ENCODE measurements around the gene EN2. TPM values are rescaled to one million over a fixed set of nuclear protein-coding genes. Genes with fewer than 3 reads are reported as not detected.

Gene EN2
- total and polyA plus RNA-seq, 2 donors (not counting 1 experiment from before 2014, with no cell fraction given): not detected

- H2AFZ ChIP-seq (ENCODE audit: insufficient read depth, low read depth, low read length, poor library complexity, severe bottlenecking): peak overlapping the region; percentile 87
- peak; percentile 15 for ATAC-seq (ENCODE audit: low read depth)
- H3K79me2 ChIP-seq (ENCODE audit: control insufficient read depth, insufficient read depth, low read length): no peaks in the 10 kb centered on the region
- ChIA-PET CTCF (interaction anchor here (0.7 kb wide), 1 partner anchor 29 kb away, joined by 4 read pairs; no protein-coding TSS in a partner anchor), POLR2A (interaction anchor here (0.6 kb wide), 1 partner anchor 285 kb away, joined by 3 read pairs; no protein-coding TSS in a partner anchor)
- H3K27ac ChIP-seq (ENCODE audit: low read length in 2 of 2): peak overlapping the region in 1 of 2 donors; percentile 76
- H3K4me1 ChIP-seq (ENCODE audit: control insufficient read depth in 2 of 2, insufficient read depth in 2 of 2, low read length in 2 of 2): peaks cover 26 to 32% of the 10 kb centered on the region in 2 donors
- no peaks in the 10 kb centered on the region for H4K20me1 ChIP-seq (ENCODE audit: control insufficient read depth, insufficient read depth, low read length, poor library complexity, severe bottlenecking)
- H3K27me3 ChIP-seq (replicated peaks in 1 of 4; ENCODE audit: control extremely low read depth in 1 of 4, control insufficient read depth in 3 of 4, insufficient read depth in 4 of 4, low read length in 3 of 4): peaks cover 0 to 12% (median 0%) of the 10 kb centered on the region in 4 experiments
- Mint-ChIP-seq H3K27me3 (peaks cover 13% of the 10 kb centered on the region), H3K9me3 (ENCODE audit: insufficient read depth) (no peaks in the 10 kb centered on the region), H3K4me3 (peak overlapping the region; percentile 94), H3K27ac (peak overlapping the region; percentile 56), H3K4me1 (peaks cover 26% of the 10 kb centered on the region)
- peak overlapping the region; percentile 80 for H3K9ac ChIP-seq (ENCODE audit: low read length)
- 50% methylated on average over 27 of the region's 32 CpGs for WGBS (ENCODE audit: insufficient coverage)
- peaks cover 0 to 19% (median 0%) of the 10 kb centered on the region in 3 donors for H3K9me3 ChIP-seq (ENCODE audit: control extremely low read depth in 1 of 3, control insufficient read depth in 2 of 3, insufficient read depth in 1 of 3, low read length in 2 of 3)
- intact Hi-C loops (cut with micrococcal nuclease): no loop called here
- TF ChIP-seq EZH2 (IDR thresholded peaks at IDR 0.05; ENCODE audit: borderline replicate concordance, insufficient read depth, low read depth, low read length, poor library complexity, severe bottlenecking) (no peak), CTCF (IDR thresholded peaks at IDR 0.05) (no peak)
- H3K4me3 ChIP-seq (ENCODE audit: control extremely low read depth in 1 of 5, extremely low read depth in 1 of 5, insufficient read depth in 1 of 5, low read depth in 2 of 5, low read length in 4 of 5): peak overlapping the region; percentile 25 to 76 (median 57)
- H3K4me2 ChIP-seq (replicated peaks; ENCODE audit: low read depth, low read length, poor library complexity, severe bottlenecking): peak overlapping the region; percentile 95
- DNase-seq: no peak
- H3K36me3 ChIP-seq (replicated peaks in 1 of 2; ENCODE audit: control extremely low read depth in 1 of 2, control insufficient read depth in 1 of 2, extremely low read depth in 1 of 2, insufficient read depth in 2 of 2, low read length in 1 of 2): no peaks in the 10 kb centered on the region
Measured at GRCh38 chr7:155489862-155490696, 32.1 kb downstream of the EN2 start.
